Astrocyte of the cerebellum (primary cell): ENCODE results near the gene CAMTA2.

Source experiments
- DNase-seq: peaks from one replicate; pipeline ENCODE4 v3.0.0-alpha.2; 2011; ENCODE audit warnings: low read depth
- H3K4me3 ChIP-seq: 2 replicates; pipeline ENCODE4 v1.5.1; 2011; ENCODE audit warnings: mild to moderate bottlenecking, low read depth, low read length, moderate library complexity
- in situ Hi-C: cut with HindIII; loops from 2 replicates; pipeline ENCODE4 v1.10.0; 2017; ENCODE audit warnings: low sequenced_read_pairs
- TF ChIP-seq, protein P1 (sequence below): IDR thresholded peaks from 2 replicates; pipeline ENCODE4 v1.5.1; 2012; ENCODE audit warnings: low read length, low read depth, moderate library complexity, mild to moderate bottlenecking; ENCODE audit errors: missing control alignments

The CAMTA2 gene

DNA sequence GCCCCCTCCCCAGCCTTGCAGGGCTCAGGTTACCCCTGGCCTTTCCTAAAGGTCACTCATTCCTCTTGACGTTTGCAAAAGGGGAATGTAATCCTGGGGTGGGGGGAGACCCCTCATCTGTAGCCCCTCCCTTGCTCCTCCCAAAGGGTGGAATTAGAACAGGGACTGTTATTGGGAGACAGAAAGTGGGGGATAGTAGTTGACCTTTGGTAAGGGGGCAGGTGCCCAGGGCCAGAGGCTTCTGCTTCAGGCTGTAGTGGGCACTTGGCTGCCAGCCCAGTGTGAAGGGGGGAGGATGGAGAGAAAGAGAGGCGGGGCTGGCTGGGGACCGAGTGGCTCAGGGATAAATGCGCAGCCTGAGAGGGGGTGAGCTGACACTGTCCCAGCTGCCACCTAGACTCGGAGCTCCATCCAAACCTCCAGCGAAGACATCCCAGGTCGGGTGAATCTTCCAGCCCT is 36.7 kb downstream of the CAMTA2 start, which contains the start of gene ENO3:
TSS of gene ENO3 (plus strand) at position 374 of the 459 bp plus-strand sequence. CDS start 711 bp downstream, outside the sequence.
- in situ Hi-C loops, result no loop called here
- H3K4me3 ChIP-seq, result peak within 1 kb of the TSS; percentile 20
- TF ChIP-seq, protein P1, sequence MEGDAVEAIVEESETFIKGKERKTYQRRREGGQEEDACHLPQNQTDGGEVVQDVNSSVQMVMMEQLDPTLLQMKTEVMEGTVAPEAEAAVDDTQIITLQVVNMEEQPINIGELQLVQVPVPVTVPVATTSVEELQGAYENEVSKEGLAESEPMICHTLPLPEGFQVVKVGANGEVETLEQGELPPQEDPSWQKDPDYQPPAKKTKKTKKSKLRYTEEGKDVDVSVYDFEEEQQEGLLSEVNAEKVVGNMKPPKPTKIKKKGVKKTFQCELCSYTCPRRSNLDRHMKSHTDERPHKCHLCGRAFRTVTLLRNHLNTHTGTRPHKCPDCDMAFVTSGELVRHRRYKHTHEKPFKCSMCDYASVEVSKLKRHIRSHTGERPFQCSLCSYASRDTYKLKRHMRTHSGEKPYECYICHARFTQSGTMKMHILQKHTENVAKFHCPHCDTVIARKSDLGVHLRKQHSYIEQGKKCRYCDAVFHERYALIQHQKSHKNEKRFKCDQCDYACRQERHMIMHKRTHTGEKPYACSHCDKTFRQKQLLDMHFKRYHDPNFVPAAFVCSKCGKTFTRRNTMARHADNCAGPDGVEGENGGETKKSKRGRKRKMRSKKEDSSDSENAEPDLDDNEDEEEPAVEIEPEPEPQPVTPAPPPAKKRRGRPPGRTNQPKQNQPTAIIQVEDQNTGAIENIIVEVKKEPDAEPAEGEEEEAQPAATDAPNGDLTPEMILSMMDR, result no peak
- no peak for DNase-seq

DNA sequence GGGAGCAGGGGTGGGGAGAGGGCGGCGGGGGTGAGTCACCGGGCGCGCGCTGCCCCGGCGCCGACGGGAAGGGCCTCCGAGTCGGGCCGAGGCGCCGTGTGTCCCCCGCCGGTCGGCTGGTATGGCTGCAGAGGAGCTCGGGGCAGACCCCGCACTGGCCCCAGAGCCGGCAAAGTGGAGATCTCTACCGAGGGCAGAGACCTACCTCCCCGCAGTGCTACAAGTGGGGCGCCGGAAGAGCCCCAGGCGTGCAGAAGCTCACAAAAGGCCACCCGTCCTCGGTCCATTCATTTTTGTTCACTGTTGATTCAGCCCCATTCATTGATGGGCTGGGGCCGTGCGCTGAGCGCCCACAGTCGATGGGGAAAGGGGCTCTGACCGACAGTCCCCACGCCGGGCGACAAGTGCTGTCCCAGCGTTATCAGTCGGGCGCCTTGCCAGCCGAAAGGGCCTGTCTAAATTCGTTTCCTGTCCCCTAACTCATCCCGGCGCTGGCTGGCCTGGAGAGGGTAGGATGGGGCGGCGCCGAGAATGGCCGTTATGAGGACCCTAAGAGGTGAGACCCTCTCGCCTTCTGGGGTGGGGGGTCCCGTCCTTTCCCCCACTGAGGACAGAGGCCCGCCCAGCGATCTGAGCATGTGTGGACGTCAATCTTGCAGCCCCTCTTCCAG is 37.3 kb downstream of the CAMTA2 start:
- TF ChIP-seq, protein P1, result no peak
- in situ Hi-C loops, result no loop called here
- DNase-seq, result no peak
- peak overlapping the region; percentile 20 for H3K4me3 ChIP-seq

DNA sequence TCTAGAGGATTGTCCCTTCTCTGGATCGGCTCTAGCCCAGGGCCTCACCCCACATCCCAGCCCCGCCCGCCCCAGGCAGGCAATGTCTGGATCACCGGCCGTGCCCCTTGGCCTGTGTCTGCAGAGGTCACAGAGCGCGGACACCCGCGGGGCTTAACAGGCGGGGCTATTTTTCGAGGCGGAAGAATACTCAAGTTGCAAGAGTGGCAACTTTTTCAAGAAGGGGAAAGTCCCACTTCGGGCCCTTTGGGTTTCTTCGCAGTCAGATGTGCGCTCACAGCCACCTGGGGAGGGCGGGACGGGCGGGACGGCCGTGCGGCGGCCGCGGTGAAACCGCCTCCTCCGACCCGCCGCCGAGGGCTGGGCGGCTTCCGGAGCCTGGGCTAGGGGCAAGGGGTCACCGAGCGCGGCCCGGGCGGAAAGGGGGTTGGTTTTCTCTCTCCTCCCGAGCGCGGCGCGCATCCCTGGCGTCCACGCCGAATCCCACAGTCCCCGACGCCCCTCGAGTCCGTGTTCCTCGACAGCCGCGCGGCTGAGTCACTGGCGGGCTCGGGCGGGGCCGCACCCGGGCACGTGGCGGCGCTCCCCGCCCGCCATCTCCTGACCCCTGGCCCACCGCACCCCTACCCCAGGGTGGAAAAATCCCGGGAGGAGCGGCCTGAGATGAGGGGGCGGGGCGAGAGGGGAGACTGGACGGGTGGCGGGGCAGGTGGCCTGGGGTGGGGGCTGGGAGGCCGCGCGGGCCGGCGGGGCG is 38.0 kb downstream of the CAMTA2 start:
- DNase-seq, result no peak

DNA sequence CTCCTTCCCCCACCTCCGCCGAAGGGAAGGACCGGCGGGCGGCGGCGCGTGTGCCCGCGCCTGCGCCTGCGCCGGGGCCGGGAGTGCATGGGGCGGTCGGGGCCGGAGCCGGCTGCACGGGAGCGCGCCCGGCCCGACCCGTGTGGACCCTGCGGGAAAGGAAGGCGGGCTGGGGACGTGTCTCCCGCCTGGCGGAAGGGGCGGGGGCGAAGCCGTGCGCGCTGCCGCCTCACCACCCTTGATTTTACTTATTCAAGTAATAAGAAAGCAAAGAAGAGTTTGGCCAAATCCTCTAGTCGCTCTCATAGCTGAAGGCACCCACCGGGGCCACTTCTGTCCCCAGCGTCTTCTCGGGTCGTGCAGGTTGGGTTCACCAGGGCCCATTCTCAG is 38.5 kb downstream of the CAMTA2 start:
- TF ChIP-seq, protein P1, result no peak
- peak; percentile 63 for DNase-seq
- in situ Hi-C loops, result no loop called here
- peak overlapping the region; percentile 97 for H3K4me3 ChIP-seq

More for the DNA sequence above, 38.0 kb downstream of the CAMTA2 start:
- TF ChIP-seq, protein P1, result no peak
- peak overlapping the region; percentile 97 for H3K4me3 ChIP-seq
- in situ Hi-C loops, result no loop called here

DNA sequence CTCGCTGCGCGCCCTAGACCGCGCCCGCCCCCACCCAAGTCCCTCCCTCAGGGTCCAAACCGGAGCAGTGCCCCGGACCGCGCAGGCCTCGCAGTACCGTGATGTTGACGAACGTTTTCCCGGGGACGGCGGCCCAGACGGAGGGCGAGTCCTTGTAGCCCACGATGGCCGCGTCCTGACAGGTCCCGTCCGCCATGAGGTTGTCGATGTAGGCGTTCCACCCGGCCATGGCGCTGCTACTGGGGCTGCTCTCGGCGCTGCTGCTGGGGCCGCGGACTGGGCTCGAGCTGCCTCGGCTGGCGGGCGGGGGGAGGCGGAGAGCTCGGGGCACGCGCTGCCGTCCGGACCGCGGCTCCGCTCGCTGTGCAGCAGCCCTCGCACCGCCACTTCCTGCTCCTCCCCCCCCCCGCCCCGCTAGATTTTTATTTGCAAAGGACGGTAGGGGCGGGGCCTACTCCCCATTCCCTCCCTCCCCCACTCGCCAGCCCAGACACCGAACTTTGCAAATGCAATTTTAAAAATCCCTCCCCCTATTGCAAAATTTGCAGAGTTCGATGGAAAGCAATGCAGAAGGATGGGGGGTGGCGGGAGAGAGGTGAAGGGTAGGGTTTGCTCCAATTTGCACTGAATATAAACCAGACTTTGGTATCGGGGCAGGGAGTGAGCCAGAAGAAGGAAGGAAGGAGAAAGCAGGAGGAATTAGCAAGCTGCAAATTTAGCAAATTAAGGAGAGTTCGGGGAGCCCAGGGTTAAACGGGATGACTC is 39.1 kb downstream of the CAMTA2 start, which contains the start of gene PFN1:
TSS of gene PFN1 (minus strand) at position 365 of the 765 bp plus-strand sequence. CDS start at position 229, 136 bp downstream.
- TF ChIP-seq, protein P1, result no peak
- peak; percentile 78 for DNase-seq
- in situ Hi-C loops, result no loop called here
- peak within 1 kb of the TSS; percentile 97 for H3K4me3 ChIP-seq
